PFSK-1 (cell line): ENCODE data around the gene POR.

ENCODE experiments used
- FOXP2 ChIP-seq: optimal IDR thresholded peaks from 2 replicates; pipeline ENCODE3; 2011; ENCODE audit warnings: borderline replicate concordance, control low read depth, inconsistent platforms; ENCODE audit not compliant: insufficient read depth; ENCODE audit errors: extremely low read length, extremely low read depth
- POLR2AphosphoS5 ChIP-seq: IDR thresholded peaks from 2 replicates; pipeline ENCODE4 v1.6.1; 2012; ENCODE audit warnings: low read depth, mild to moderate bottlenecking, control low read depth, low read length, moderate library complexity
- REST ChIP-seq, 2 experiments: IDR thresholded peaks; 2 replicates each; pipeline versions ENCODE4 v1.6.1 to v1.8.0; 2011 to 2012; ENCODE audit warnings: low read depth in 2 of 2, low read length in 2 of 2, control low read depth in 1 of 2, inconsistent platforms in 1 of 2, mild to moderate bottlenecking in 1 of 2, moderate library complexity in 1 of 2; ENCODE audit not compliant: insufficient read depth in 1 of 2
- SIN3A ChIP-seq: IDR thresholded peaks from 2 replicates; pipeline ENCODE4 v1.6.1; 2012; ENCODE audit warnings: mild to moderate bottlenecking, low read length, moderate library complexity, borderline replicate concordance; ENCODE audit not compliant: insufficient read depth
- TAF1 ChIP-seq: IDR thresholded peaks from 2 replicates; pipeline ENCODE4 v1.6.1; 2012; ENCODE audit warnings: low read length, control low read depth, borderline replicate concordance; ENCODE audit not compliant: insufficient read depth

The POR gene

GRCh38 chr7:75878312-75878768 lies 36.6 kb upstream of the POR start:
- TF ChIP-seq FOXP2 (no peak), TAF1 (no peak), REST (IDR thresholded peaks at IDR 0.05; ENCODE audit: insufficient read depth in 1 of 2, low read depth in 2 of 2, low read length in 2 of 2) (no peak), POLR2AphosphoS5 (no peak), SIN3A (no peak)

GRCh38 chr7:75878769-75879611 lies 36.0 kb upstream of the POR start, which contains the start of gene RHBDD2:
Gene RHBDD2 (plus strand): TSS chr7:75879034. CDS start chr7:75879083, 49 bp downstream.
- TF ChIP-seq FOXP2: no peak
- TF ChIP-seq POLR2AphosphoS5: peak; percentile 86
- no peak for TF ChIP-seq SIN3A

DNA sequence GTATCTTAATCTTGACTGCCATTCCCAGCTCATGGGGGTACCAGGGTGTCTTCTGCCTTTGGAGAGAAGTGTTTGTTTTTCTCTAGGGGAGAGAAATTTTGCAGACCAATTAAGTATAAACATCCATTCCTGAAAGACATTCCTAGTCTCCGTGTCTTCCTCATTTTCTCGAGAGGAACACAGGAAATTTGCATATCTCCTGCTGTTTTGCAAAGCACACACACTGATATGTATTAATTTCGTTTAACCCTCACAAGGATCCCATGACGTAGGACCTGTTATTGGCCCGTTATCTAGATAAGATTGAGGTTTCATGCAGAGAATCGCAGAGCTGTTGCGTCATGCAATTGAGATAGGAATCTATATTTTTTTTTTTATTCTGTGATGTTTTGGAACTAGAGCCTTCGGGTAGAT lies 35.2 kb upstream of the POR start:
- TF ChIP-seq SIN3A (no peak), REST (IDR thresholded peaks at IDR 0.05; ENCODE audit: insufficient read depth in 1 of 2, low read depth in 2 of 2, low read length in 2 of 2) (no peak), FOXP2 (no peak), POLR2AphosphoS5 (no peak), TAF1 (no peak)

GRCh38 chr7:75880242-75880641 lies 34.7 kb upstream of the POR start:
- TF ChIP-seq SIN3A: no peak
- TF ChIP-seq TAF1: no peak
- TF ChIP-seq POLR2AphosphoS5: no peak
- no peak for TF ChIP-seq REST (IDR thresholded peaks at IDR 0.05; ENCODE audit: insufficient read depth in 1 of 2, low read depth in 2 of 2, low read length in 2 of 2)
- TF ChIP-seq FOXP2: no peak

DNA sequence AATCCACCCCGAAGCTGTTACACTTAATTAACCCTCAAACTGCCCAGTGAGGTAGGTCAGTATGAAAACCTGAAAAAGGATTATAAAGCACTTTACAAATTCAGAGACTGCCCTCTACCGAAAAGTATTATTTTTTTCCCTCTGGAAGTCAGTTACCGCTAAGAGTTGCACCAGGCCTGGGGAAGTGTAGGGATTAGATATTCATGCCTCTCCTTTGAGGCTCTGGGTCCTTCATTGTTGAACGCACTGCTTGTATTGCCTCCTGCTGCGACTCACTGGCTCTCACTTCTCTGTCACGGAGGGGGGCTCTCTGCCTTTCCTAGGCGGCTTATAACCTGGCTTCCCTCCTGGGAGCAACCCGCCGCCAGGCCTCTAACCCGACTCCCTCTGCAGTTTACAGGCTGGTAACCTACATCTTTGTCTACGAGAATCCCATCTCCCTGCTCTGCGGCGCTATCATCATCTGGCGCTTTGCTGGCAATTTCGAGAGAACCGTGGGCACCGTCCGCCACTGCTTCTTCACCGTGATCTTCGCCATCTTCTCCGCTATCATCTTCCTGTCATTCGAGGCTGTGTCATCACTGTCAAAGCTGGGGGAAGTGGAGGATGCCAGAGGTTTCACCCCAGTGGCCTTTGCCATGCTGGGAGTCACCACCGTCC lies 33.4 kb upstream of the POR start:
- TF ChIP-seq FOXP2 (no peak), TAF1 (no peak), SIN3A (no peak), POLR2AphosphoS5 (no peak), REST (IDR thresholded peaks at IDR 0.05; ENCODE audit: insufficient read depth in 1 of 2, low read depth in 2 of 2, low read length in 2 of 2) (no peak)
